Subcutaneous adipose tissue (tissue), 4 donors: ENCODE measurements around the gene ADGRG3. TPM values are rescaled to one million over a fixed set of nuclear protein-coding genes. Genes with fewer than 3 reads are reported as not detected.

ENCODE experiments used
- CTCF ChIP-seq: fragments of 450-650 bp; IDR thresholded peaks from one replicate; pipeline ENCODE4 v1.5.1; 2016; ENCODE audit warnings: low read depth, mild to moderate bottlenecking, control low read depth, antibody characterized with exemption, moderate library complexity
- total RNA-seq, 4 donors: library from RNA; depleted of rRNA; stranded (reverse); fragments of >200 nt; gene quantifications; one replicate each; pipeline ENCODE4 v1.1.0, GENCODE V29; 2016

ADGRG3 gene
- total RNA-seq, 4 donors from 2014 or later, result 0.44 to 4.0 (median 2.1) TPM; not detected in 1

- TF ChIP-seq CTCF, result no peak
Observed at GRCh38 chr16:57724531-57724930, 56.4 kb downstream of the ADGRG3 start.

- no peak for TF ChIP-seq CTCF
Observed at GRCh38 chr16:57725151-57725550, 57.0 kb downstream of the ADGRG3 start.

GRCh38 chr16:57725554-57725953 lies 57.4 kb downstream of the ADGRG3 start:
- no peak for TF ChIP-seq CTCF

GRCh38 chr16:57725976-57726375 lies 57.9 kb downstream of the ADGRG3 start:
- TF ChIP-seq CTCF, result no peak

- TF ChIP-seq CTCF, result no peak
Observed at GRCh38 chr16:57726433-57726947, 58.4 kb downstream of the ADGRG3 start.

GRCh38 chr16:57727610-57728009 lies 59.5 kb downstream of the ADGRG3 start:
- no peak for TF ChIP-seq CTCF

- TF ChIP-seq CTCF, result no peak
Observed at GRCh38 chr16:57728336-57729181, 60.5 kb downstream of the ADGRG3 start.
